ENCODE results near the gene ZNF117.

GRCh38 chr7:65002972-65003585 is 12.2 kb upstream of the ZNF117 start:
- TF ChIP-seq, protein P1, sequence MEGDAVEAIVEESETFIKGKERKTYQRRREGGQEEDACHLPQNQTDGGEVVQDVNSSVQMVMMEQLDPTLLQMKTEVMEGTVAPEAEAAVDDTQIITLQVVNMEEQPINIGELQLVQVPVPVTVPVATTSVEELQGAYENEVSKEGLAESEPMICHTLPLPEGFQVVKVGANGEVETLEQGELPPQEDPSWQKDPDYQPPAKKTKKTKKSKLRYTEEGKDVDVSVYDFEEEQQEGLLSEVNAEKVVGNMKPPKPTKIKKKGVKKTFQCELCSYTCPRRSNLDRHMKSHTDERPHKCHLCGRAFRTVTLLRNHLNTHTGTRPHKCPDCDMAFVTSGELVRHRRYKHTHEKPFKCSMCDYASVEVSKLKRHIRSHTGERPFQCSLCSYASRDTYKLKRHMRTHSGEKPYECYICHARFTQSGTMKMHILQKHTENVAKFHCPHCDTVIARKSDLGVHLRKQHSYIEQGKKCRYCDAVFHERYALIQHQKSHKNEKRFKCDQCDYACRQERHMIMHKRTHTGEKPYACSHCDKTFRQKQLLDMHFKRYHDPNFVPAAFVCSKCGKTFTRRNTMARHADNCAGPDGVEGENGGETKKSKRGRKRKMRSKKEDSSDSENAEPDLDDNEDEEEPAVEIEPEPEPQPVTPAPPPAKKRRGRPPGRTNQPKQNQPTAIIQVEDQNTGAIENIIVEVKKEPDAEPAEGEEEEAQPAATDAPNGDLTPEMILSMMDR (IDR thresholded peaks at IDR 0.05): no peak
- TF ChIP-seq EP300 (IDR thresholded peaks at IDR 0.05): no peak
- no peak for TF ChIP-seq POLR2A (IDR thresholded peaks at IDR 0.05)
- TF ChIP-seq POLR2AphosphoS5 (IDR thresholded peaks at IDR 0.05): no peak

All from gastroesophageal sphincter (tissue), 3 donors.